MM.1S (cell line): ENCODE measurements around the gene DIP2C.

Experiments
- DNase-seq: peaks from one replicate; pipeline ENCODE4 v3.0.0-alpha.2; 2015
- H2AFZ ChIP-seq: fragments of 300-600 bp; sonication (generic); 2 replicates; pipeline ENCODE4 v1.6.0; 2016; ENCODE audit warnings: antibody characterized with exemption, low read length
- H3F3A ChIP-seq: fragments of 300-600 bp; sonication (generic); 2 replicates; pipeline ENCODE4 v1.6.1; 2016; ENCODE audit warnings: mild to moderate bottlenecking, antibody characterized with exemption, low read length, moderate library complexity, mixed read lengths; ENCODE audit not compliant: insufficient read depth
- H3K27ac ChIP-seq: fragments of 300-600 bp; sonication (generic); 2 replicates; pipeline ENCODE4 v1.5.1; 2016; ENCODE audit warnings: mild to moderate bottlenecking, low read length
- H3K27me3 ChIP-seq: fragments of 300-600 bp; sonication (generic); replicated peaks from 2 replicates; pipeline ENCODE4 v1.6.0; 2016; ENCODE audit warnings: low read length; ENCODE audit not compliant: insufficient read depth
- H3K36me3 ChIP-seq: fragments of 300-600 bp; sonication (generic); replicated peaks from 2 replicates; pipeline ENCODE4 v1.6.1; 2016; ENCODE audit warnings: mild to moderate bottlenecking, low read length, mixed read lengths; ENCODE audit not compliant: insufficient read depth
- H3K4me1 ChIP-seq: fragments of 300-600 bp; sonication (generic); 2 replicates; pipeline ENCODE4 v1.6.1; 2016; ENCODE audit warnings: low read length, mixed read lengths
- H3K4me2 ChIP-seq: fragments of 300-600 bp; sonication (generic); 2 replicates; pipeline ENCODE4 v1.6.0; 2016; ENCODE audit warnings: low read depth, low read length
- H3K4me3 ChIP-seq: fragments of 300-600 bp; sonication (generic); 2 replicates; pipeline ENCODE4 v1.5.1; 2016; ENCODE audit warnings: low read length, mixed read lengths
- H3K79me2 ChIP-seq: fragments of 300-600 bp; sonication (generic); 2 replicates; pipeline ENCODE4 v1.6.1; 2016; ENCODE audit warnings: mixed run types, low read length, mixed read lengths
- H3K9ac ChIP-seq: fragments of 300-600 bp; sonication (generic); 2 replicates; pipeline ENCODE4 v1.6.1; 2016; ENCODE audit warnings: low read length, mixed read lengths
- H3K9me2 ChIP-seq: fragments of 300-600 bp; sonication (generic); replicated peaks from 2 replicates; pipeline ENCODE4 v1.6.1; 2016; ENCODE audit warnings: mild to moderate bottlenecking, low read length, mixed read lengths; ENCODE audit not compliant: insufficient read depth
- H3K9me3 ChIP-seq: fragments of 300-600 bp; sonication (generic); replicated peaks from 2 replicates; pipeline ENCODE4 v1.6.1; 2016; ENCODE audit warnings: mild to moderate bottlenecking, low read length, mixed read lengths; ENCODE audit not compliant: insufficient read depth
- H4K20me1 ChIP-seq: fragments of 300-600 bp; sonication (generic); 2 replicates; pipeline ENCODE4 v1.6.1; 2016; ENCODE audit warnings: mild to moderate bottlenecking, low read length, moderate library complexity, mixed read lengths; ENCODE audit not compliant: insufficient read depth
- CTCF ChIP-seq: fragments of 300-600 bp; sonication (generic); IDR thresholded peaks from 2 replicates; pipeline ENCODE4 v1.5.1; 2016; ENCODE audit warnings: antibody characterized with exemption, low read length, mixed read lengths
- EZH2 ChIP-seq: fragments of 300-600 bp; sonication (generic); optimal IDR thresholded peaks from 2 replicates; pipeline ENCODE3; 2017; ENCODE audit warnings: low read depth, mild to moderate bottlenecking, antibody characterized with exemption, low read length, mixed read lengths
- EZH2phosphoT487 ChIP-seq: fragments of 300-600 bp; sonication (generic); IDR thresholded peaks from 2 replicates; pipeline ENCODE4 v1.6.1; 2018; ENCODE audit warnings: antibody characterized with exemption, low read length

Gene DIP2C

GRCh38 chr10:287814-288213 is 401.7 kb downstream of the DIP2C start:
- DNase-seq, result no peak
- H3K9me3 ChIP-seq, result no peaks in the 10 kb centered on the region

GRCh38 chr10:287026-287709 is 402.3 kb downstream of the DIP2C start:
- no peak for DNase-seq
- H3K27me3 ChIP-seq, result no peaks in the 10 kb centered on the region
- H2AFZ ChIP-seq, result no peak overlapping the region
- H3F3A ChIP-seq, result peaks cover 7% of the 10 kb centered on the region; the same call in 1 of the 2 replicates
- no peak for TF ChIP-seq CTCF
- no peak for TF ChIP-seq EZH2phosphoT487
- no peak for TF ChIP-seq EZH2
- H3K4me3 ChIP-seq, result no peak overlapping the region
- H3K36me3 ChIP-seq, result no peaks in the 10 kb centered on the region
- no peak overlapping the region for H3K4me2 ChIP-seq
- no peaks in the 10 kb centered on the region for H3K79me2 ChIP-seq
- H3K9me2 ChIP-seq, result no peaks in the 10 kb centered on the region
- H4K20me1 ChIP-seq, result no peaks in the 10 kb centered on the region
- no peak overlapping the region for H3K27ac ChIP-seq
- peaks cover 12% of the 10 kb centered on the region for H3K4me1 ChIP-seq
- H3K9ac ChIP-seq, result no peak overlapping the region
- no peaks in the 10 kb centered on the region for H3K9me3 ChIP-seq

More at GRCh38 chr10:287814-288213, 401.7 kb downstream of the DIP2C start:
- Histone ChIP-seq H3K9me2 (no peaks in the 10 kb centered on the region), H2AFZ (no peak overlapping the region), H3K9ac (no peak overlapping the region), H3K4me3 (no peak overlapping the region), H3F3A (peaks cover 7% of the 10 kb centered on the region; the same call in 1 of the 2 replicates), H3K36me3 (no peaks in the 10 kb centered on the region), H3K4me2 (no peak overlapping the region), H3K79me2 (no peaks in the 10 kb centered on the region), H3K27ac (no peak overlapping the region), H3K4me1 (peaks cover 12% of the 10 kb centered on the region), H3K27me3 (no peaks in the 10 kb centered on the region), H4K20me1 (no peaks in the 10 kb centered on the region)
- TF ChIP-seq CTCF (peak; percentile 17), EZH2phosphoT487 (no peak)

GRCh38 chr10:285216-285615 is 404.3 kb downstream of the DIP2C start:
- no peak overlapping the region for H3K4me3 ChIP-seq
- H3K79me2 ChIP-seq, result no peaks in the 10 kb centered on the region
- no peaks in the 10 kb centered on the region for H3K9me2 ChIP-seq
- H3K4me1 ChIP-seq, result peaks cover 12% of the 10 kb centered on the region
- no peak overlapping the region for H2AFZ ChIP-seq
- H3F3A ChIP-seq, result peaks cover 7% of the 10 kb centered on the region; the same call in 1 of the 2 replicates
- TF ChIP-seq EZH2phosphoT487 (no peak), EZH2 (no peak), CTCF (no peak)
- H3K4me2 ChIP-seq, result no peak overlapping the region
- H3K36me3 ChIP-seq, result no peaks in the 10 kb centered on the region
- H3K9me3 ChIP-seq, result no peaks in the 10 kb centered on the region
- no peaks in the 10 kb centered on the region for H3K27me3 ChIP-seq
- H4K20me1 ChIP-seq, result no peaks in the 10 kb centered on the region
- DNase-seq, result no peak
- no peak overlapping the region for H3K9ac ChIP-seq
- no peak overlapping the region for H3K27ac ChIP-seq
